Limb (tissue), 2 donors: ENCODE results near the gene RLN1.
"Not testable (repeated sequence)": the region's sequence is repeated elsewhere in the genome, so short reads cannot be mapped to it uniquely, and the experiment has no call there.

Source experiments
- DNase-seq, 2 donors: peaks; one replicate each; pipeline ENCODE4 v3.0.0-alpha.2; 2016; ENCODE audit errors: extremely low spot score in 2 of 2

The RLN1 gene

DNA sequence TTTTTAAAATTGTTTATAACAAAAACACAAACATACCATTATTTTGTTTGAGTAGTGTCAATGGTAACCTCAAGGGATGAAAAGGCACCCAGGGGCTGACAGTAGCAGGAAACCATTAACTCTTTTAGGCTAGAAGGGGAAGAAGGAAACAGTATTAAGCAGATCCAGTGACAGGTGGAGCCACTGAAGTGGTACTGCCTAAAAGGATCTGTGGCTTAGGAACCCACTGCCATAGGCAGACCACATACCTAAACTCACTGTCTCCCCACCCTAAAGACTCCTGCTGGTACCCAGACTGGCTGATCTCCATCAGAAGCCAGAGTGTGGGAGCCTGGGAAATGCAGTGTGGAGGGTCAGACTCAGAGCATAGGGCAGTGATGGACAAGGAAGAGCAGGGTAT is 13.5 kb downstream of the RLN1 start:
- DNase-seq = no peak

DNA sequence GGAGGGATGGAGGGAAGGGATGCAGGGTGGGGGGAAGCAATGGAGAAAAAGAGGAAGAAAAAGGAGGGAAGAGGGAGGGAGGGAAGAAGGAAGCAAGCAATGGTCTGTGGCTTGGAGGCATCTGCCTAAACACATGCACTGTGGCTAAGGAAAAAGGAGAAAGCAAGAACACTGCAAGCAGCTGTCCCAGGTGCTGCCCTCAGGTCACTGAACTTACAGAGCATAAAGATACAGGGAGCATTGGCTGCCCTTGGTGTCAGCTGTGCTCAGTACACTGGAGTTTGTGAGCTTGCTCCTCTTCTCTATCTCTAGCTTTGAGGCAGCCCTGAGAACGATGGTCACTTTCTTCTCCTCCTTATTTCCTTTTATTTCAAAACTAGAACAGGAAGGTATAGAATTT is 18.1 kb downstream of the RLN1 start:
- not testable (repeated sequence) for DNase-seq

DNA sequence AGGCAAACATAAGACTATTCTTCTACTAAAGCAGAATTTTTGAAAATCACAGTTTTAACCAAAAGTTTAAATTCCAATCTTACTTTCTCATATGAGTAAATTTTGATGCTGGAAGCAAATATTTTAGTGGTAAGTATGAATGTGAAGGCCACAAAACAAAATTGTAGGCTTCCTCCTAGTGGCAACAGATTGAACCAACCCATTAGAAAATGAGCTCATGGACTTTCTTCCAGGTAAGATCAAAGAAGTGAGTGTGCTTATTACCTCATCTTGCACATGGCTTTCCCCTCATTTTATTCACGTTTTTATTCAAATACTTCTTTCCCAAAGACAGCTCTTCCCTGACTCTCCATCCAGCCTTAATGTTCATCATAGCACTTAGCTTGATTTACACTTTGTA is 18.6 kb downstream of the RLN1 start:
- DNase-seq = no peak

DNA sequence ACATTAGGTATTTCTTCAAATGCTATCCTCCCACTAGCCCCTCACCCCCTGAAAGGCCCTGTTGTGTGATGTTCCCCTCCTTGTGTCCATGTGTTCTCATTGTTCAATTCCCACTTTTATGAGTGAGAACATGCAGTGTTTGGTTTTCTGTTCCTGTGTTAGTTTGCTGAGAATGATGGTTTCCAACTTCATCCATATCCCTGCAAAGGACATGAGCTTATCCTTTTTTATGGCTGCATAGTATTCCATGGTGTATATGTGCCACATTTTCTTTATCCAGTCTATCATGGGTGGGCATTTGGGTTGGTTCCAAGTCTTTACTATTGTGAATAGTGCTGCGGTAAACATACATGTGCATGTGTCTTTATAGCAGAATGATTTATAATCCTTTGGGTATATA is 23.3 kb downstream of the RLN1 start:
- not testable (repeated sequence) for DNase-seq

GRCh38 chr9:5315187-5315923 is 24.3 kb downstream of the RLN1 start:
- no peak for DNase-seq

DNA sequence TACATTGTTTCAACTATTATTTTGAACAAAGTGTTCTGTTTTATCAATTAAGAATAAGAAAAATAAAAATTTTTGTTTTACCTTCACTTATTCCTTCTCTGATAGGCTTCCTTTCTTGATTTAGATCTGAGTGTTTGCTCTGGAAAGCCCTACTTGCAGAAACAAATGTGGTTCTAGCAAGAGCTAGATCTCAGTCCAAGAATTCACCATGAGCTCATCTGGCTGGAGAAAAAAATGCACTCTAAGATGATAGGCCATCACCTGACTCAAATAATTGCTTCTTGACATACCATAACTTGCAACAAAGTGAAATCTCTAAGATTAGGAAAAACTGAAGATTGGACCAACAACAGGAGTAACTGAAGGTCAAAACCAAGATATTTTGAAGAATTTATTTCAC is 28.8 kb downstream of the RLN1 start:
- no peak for DNase-seq

GRCh38 chr9:5305741-5306140 is 33.9 kb downstream of the RLN1 start:
- DNase-seq = no peak

DNA sequence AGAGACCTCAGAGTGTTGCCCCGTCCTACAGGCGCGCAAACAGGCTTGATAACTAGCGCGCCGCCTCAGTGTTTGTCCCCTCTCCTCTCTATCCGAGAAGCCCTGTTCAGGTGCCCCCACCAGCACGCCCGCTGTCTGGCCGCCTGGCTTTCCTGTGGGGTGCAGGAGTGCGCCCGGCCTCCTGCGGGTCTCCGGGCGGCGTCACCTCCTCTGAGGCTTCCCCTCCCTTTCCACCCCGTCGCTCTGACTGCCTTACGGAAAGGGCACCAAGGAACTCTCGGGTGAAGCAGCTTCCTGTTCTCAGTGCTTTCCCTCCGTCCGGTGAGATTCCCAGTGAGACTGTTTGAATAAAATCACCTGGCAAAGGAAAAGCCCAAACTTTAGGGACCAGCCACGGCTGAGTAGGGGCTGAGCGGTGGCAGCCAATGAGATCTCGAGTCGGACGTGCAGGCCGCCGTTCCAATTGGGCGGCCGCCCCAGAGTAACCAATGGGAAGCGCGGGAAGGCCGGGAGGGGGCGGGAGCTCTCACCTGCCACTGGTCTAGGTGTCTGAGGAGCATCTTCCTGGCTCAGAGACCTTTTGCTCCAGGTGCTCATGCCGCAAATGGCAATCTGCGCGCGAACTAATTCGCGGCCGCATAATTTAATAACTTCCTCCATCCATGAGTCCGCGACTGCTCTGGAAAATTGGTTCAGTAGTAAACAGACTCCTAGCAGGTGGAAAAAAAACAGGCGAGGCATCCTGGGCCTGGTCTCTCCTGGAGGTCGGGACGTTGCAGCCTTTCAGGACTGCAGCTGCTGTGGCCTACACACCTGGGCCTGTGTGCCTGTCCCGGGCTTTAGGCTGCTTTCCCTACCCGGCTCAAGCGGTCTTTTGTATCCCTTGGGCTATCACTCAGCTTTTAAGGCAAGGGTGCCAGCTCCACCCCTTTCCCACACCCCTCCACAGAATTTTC is 35.6 kb downstream of the RLN1 start, which contains the start of gene RLN2:
Gene RLN2 (minus strand): TSS at position 877 of the 956 bp plus-strand sequence. CDS start 136 bp downstream, at position 741.
- peak in 1 of 2 donors; percentile 42 for DNase-seq

- DNase-seq = no peak
These were observed 38.1 kb downstream of the RLN1 start for GRCh38 chr9:5301544-5301943.

DNA sequence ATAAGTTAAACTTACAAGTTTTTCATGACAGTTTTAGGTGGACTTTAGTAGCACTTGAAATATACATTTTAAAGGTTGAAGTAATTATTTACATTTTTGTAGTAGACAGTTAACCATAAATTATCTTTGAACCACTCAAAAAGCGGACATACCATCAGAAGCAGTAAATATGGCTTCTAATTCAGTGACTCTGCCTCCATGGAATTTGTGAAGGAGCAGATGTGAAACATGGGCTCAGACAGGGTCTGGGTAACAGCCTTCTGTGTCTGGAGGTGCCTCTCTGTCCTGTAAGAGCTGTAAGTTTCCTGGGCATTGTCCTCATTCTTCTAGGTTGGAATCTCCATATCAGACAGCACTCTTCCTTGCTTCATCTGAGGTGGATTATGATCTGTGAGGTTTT is 47.5 kb downstream of the RLN1 start:
- DNase-seq = no peak

DNA sequence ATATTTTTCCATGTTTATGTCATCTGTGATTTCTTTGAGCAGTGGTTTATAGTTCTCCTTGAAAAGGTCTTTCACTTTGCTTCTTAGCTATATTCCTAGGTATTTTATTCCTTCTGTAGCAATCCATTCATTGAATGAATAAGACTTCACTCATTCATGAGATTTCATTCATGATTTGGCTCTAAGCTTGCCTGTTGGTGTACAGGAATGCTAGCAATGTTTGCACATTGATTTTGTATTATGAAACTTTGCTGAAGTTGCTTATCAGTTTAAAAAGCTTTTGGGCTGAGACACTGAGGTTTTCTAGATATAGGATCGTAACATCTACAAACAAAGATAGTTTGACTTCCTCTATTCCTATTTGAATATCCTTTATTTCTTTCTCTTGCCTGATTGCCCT is 51.1 kb downstream of the RLN1 start:
- DNase-seq = no peak

DNA sequence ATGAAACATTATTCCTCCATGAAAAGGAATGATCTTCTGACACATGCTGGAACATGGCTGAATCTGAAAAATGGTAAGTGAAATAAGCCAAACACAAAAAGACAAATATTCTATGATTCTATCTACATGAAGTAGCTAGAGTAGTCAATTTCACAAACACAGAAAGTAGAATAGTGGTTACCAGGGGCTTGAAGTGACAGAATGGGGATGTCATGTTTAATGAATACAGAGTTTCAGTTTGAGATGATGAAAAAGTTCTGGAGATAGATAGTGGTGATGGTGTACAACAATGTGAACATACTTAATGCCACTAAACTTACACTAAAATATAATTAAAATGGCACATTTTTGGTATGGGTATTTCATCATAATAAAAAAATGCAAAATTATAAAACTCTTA is 53.4 kb downstream of the RLN1 start:
- DNase-seq = no peak
